Mesodermal cell (in vitro differentiated cells): ENCODE measurements around the gene NKAIN2.

Source experiments
- H3K27ac ChIP-seq: 2 replicates; pipeline ENCODE4 v1.7.0; 2013; ENCODE audit warnings: mild to moderate bottlenecking, low read depth, low read length, moderate library complexity; ENCODE audit not compliant: severe bottlenecking
- H3K36me3 ChIP-seq: 2 replicates; pipeline ENCODE4 v1.7.1; 2013; ENCODE audit warnings: mild to moderate bottlenecking, low read length, moderate library complexity; ENCODE audit not compliant: control insufficient read depth, insufficient read depth
- H3K4me1 ChIP-seq: one replicate; pipeline ENCODE4 v1.7.1; 2013; ENCODE audit warnings: mild to moderate bottlenecking, low read length; ENCODE audit not compliant: insufficient read depth, control insufficient read depth, poor library complexity, severe bottlenecking
- H3K4me3 ChIP-seq: 2 replicates; pipeline ENCODE4 v1.7.0; 2013; ENCODE audit warnings: low read length, control low read depth, mild to moderate bottlenecking; ENCODE audit not compliant: insufficient read depth, poor library complexity, severe bottlenecking; ENCODE audit errors: extremely low read depth
- H3K9me3 ChIP-seq: 2 replicates; pipeline ENCODE4 v1.7.1; 2013; ENCODE audit warnings: mild to moderate bottlenecking, low read length, moderate library complexity; ENCODE audit not compliant: control insufficient read depth
- WGBS, 2 experiments: methylation state at CpG; one replicate each; pipeline ENCODE4 v1.1.5; 2013; ENCODE audit warnings: missing lambda C conversion rate in 2 of 2; ENCODE audit not compliant: insufficient coverage in 2 of 2; 5-methylcytosine and 5-hydroxymethylcytosine counted together

NKAIN2 gene

DNA sequence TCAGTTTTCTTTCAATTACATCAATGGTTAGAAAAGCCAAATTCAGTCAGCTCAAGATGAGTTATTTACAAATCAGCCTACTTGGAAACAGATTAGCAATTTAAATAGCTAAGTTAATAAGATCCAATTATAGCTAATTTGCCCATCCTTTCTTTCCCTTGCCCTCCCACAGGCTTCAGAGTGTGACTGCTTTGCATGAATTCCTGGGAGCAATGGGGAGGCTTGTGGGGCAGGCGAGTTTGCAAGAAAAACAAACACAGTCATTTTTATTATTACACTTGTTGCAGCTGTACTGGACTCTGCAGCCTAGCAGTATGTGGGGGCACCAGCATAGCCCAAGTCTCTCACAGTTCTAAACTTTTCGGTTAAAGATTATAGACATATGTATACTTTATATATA is 219.0 kb downstream of the NKAIN2 start:
- no peaks in the 10 kb centered on the region for H3K36me3 ChIP-seq
- H3K9me3 ChIP-seq: no peaks in the 10 kb centered on the region
- no peaks in the 10 kb centered on the region for H3K4me1 ChIP-seq
- no peak overlapping the region for H3K4me3 ChIP-seq
- 40% methylated on average over 1 of the region's 2 CpGs; no CpG with 5 or more reads in 1 of the 2 experiments for WGBS, 2 experiments
- no peak overlapping the region for H3K27ac ChIP-seq

DNA sequence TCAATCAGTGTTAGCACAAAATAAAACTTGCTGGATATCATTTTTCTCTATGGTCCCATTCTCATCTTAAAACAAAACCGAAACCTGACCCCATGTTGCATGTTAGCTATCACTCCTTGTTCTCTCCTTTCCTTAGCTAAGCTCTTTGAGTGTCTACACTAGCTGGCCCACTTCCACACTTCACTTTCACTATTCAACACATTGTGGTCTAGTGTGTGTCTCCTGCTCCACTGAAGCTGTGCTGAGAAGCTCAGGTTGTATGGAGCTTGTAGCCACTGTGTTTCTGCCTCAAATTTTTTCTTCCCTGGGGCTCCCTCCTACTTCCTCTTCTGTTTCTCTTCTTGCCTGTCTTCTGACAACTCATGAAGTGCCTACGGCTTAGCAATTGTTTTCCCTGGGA is 223.0 kb downstream of the NKAIN2 start:
- 50 to 88% methylated on average over 1 to 2 of the region's 2 CpGs for WGBS, 2 experiments

DNA sequence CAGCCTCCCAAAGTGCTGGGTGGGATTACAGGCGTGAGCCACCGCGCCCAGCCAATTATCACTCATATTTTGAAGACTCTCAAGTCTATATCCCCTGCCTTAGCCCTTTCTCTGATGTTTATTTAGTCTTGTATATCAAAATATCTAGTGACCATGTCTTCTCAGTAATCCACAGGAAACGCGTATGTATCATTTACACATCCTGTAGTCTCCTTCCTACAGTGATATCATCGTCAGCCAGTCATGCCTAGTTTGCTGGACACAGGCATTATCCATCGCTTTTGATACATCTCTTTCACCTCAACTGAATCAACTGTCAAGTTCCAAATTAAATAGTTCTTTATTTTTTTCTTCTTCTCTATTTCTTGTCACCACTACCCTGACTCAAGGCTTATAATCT is 223.7 kb downstream of the NKAIN2 start:
- no peaks in the 10 kb centered on the region for H3K4me1 ChIP-seq
- H3K36me3 ChIP-seq: no peaks in the 10 kb centered on the region
- no peak overlapping the region for H3K4me3 ChIP-seq
- no peaks in the 10 kb centered on the region for H3K9me3 ChIP-seq
- 90 to 100% methylated on average over 4 to 7 of the region's 7 CpGs for WGBS, 2 experiments
- no peak overlapping the region for H3K27ac ChIP-seq

More for the DNA sequence above, 223.0 kb downstream of the NKAIN2 start:
- Histone ChIP-seq H3K36me3 (no peaks in the 10 kb centered on the region), H3K4me3 (no peak overlapping the region), H3K27ac (no peak overlapping the region), H3K9me3 (no peaks in the 10 kb centered on the region), H3K4me1 (no peaks in the 10 kb centered on the region)

DNA sequence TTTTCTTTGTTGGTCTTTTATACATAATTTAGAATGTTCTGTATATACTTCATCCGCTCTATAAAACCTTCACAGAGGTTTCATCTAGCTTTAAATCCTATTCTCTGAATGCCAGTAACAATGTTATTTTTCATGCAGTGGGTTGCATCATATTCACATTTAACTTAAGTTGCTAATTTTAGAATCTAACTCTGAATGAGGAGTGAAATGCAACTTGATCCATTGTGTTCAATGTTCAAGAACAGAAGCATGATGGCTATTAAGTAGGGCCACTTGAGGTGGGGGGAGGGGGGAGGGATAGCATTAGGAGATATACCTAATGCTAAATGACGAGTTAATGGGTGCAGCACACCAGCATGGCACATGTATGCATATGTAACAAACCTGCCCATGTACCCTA is 224.5 kb downstream of the NKAIN2 start:
- H3K4me3 ChIP-seq: no peak overlapping the region
- no CpG with 5 or more reads among the region's 2 CpGs for WGBS, 2 experiments

DNA sequence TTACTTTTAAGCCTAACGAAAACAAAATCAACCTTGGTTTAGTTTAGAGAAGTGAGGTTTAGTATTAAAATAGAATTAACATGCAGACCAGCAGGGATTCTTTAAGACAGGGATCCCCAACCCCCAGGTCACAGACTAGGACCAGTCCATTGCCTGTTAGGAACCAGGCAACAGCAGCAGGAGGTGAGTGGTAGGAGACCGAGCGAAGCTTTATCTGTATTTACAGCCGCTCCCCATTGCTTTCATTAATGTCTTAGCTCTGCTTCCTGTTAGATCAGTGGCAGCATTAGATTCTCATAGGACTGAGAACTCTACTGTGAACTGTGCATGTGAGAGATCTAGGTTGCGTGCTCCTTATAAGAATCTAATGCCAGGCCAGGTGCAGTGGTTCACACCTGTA is 225.9 kb downstream of the NKAIN2 start:
- Histone ChIP-seq H3K36me3 (no peaks in the 10 kb centered on the region), H3K9me3 (no peaks in the 10 kb centered on the region), H3K4me1 (no peaks in the 10 kb centered on the region), H3K27ac (no peak overlapping the region), H3K4me3 (no peak overlapping the region)
- 70 to 100% methylated on average over 1 to 4 of the region's 5 CpGs for WGBS, 2 experiments

More for the DNA sequence above, 224.5 kb downstream of the NKAIN2 start:
- Histone ChIP-seq H3K9me3 (no peaks in the 10 kb centered on the region), H3K36me3 (no peaks in the 10 kb centered on the region), H3K27ac (no peak overlapping the region), H3K4me1 (no peaks in the 10 kb centered on the region)

DNA sequence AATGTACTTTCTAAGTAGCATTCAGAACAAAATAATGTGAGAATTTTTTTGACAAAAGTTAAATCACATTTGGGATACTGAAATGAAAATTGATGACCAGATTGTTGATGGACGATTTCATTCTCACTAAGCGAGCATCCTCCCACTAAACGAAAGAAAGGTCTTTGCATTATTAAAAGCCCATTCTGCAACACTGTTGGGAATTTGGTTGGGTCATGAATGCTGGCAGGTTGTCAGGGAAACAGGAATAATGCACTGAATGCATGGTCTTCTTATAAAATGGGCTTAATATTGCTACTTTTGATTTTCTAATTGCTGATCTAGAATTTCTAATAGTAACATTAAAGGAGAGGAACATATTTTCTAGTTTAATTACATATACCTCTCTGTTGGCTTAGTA is 229.8 kb downstream of the NKAIN2 start:
- WGBS, 2 experiments: 70% methylated on average over 2 of the region's 3 CpGs; no CpG with 5 or more reads in 1 of the 2 experiments
- no peak overlapping the region for H3K27ac ChIP-seq
- H3K4me1 ChIP-seq: no peaks in the 10 kb centered on the region
- no peaks in the 10 kb centered on the region for H3K9me3 ChIP-seq
- H3K4me3 ChIP-seq: no peak overlapping the region
- no peaks in the 10 kb centered on the region for H3K36me3 ChIP-seq

DNA sequence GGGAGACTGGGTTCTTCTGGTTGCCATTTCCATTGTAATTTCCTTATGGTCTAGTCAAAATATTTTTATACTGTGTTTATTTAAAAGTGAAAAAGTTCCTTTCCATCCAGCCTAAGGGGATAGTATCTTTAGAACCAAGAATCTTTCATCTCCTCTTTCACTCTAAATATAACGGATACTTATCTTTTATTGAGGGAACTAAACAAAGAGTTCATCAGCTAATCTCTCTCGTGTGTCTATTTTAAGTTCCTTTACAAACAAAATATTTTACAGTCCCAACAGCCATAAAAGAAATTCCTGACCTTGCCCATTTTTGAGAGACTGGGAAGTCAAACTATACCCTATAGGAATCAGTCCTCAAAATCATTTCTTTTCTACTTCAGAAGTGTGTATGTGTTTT is 232.7 kb downstream of the NKAIN2 start:
- Histone ChIP-seq H3K36me3 (no peaks in the 10 kb centered on the region), H3K4me1 (no peaks in the 10 kb centered on the region), H3K4me3 (no peak overlapping the region), H3K9me3 (no peaks in the 10 kb centered on the region), H3K27ac (no peak overlapping the region)
- WGBS, 2 experiments: 100% methylated on average over 1 to 2 of the region's 2 CpGs

DNA sequence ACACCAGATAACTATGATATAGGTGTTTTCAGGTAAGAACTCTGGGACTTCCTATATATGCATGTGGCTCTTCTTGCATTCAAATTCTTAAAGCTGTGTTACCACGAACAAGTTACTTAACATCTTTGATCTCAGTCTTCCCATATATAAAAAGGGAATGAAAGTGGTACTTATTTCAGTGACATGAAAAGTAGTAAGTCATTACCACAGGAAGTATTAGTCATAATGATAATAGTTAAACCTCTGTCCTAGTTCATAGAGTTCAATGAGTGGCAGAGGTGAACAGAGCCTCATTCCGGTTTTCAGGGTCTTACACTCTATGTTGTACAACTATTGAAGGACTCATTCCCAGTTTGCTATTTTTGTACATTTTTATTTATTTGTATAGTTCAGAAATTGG is 237.0 kb downstream of the NKAIN2 start:
- no peak overlapping the region for H3K27ac ChIP-seq
- no peaks in the 10 kb centered on the region for H3K36me3 ChIP-seq
- H3K9me3 ChIP-seq: no peaks in the 10 kb centered on the region
- H3K4me1 ChIP-seq: no peaks in the 10 kb centered on the region
- no CpG with 5 or more reads among the region's 2 CpGs for WGBS, 2 experiments
- no peak overlapping the region for H3K4me3 ChIP-seq

DNA sequence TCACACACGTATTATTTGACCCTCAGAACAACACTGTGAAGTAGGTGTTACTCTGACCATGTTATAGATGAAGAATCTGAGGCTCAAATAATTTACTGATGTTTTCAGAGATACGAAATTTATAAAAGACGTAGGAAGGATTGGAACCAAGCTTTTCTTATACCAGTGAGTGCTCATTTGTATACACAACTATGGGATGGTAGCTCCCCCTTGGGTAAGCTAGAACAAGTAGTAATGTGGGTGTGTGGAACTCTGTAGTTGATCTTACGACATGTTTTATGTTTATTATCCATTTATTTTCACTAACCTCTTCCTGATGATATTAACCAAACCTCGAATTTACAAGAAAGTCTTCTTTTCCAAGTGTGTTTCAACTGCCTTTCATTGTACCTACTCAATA is 248.5 kb downstream of the NKAIN2 start:
- no peaks in the 10 kb centered on the region for H3K36me3 ChIP-seq
- no peak overlapping the region for H3K4me3 ChIP-seq
- H3K27ac ChIP-seq: no peak overlapping the region
- H3K9me3 ChIP-seq: no peaks in the 10 kb centered on the region
- H3K4me1 ChIP-seq: no peaks in the 10 kb centered on the region
- WGBS, 2 experiments: 92% methylated on average over 2 of the region's 5 CpGs; no CpG with 5 or more reads in 1 of the 2 experiments

DNA sequence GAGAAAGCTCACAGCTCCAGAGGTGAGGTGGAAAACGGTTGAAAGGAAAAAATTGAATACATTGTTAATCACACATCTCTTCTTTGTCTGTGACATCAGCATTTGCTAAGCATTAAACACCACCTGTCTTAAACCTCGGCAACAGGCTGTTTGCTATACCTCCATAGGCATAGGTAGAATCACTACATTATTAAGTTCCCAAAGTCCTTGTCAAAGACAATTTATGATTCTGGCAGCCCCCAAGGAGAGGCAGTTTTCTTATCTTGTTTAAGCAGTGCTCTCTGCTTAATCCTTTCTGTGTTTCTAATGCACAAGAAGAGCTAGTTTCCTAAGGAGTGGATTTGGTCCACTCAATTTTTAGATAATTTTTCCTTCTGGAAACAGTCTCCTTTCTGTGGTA is 249.7 kb downstream of the NKAIN2 start:
- 85 to 100% methylated on average over 1 to 2 of the region's 2 CpGs for WGBS, 2 experiments
- Histone ChIP-seq H3K36me3 (no peaks in the 10 kb centered on the region), H3K4me3 (no peak overlapping the region), H3K4me1 (no peaks in the 10 kb centered on the region), H3K9me3 (no peaks in the 10 kb centered on the region), H3K27ac (no peak overlapping the region)

DNA sequence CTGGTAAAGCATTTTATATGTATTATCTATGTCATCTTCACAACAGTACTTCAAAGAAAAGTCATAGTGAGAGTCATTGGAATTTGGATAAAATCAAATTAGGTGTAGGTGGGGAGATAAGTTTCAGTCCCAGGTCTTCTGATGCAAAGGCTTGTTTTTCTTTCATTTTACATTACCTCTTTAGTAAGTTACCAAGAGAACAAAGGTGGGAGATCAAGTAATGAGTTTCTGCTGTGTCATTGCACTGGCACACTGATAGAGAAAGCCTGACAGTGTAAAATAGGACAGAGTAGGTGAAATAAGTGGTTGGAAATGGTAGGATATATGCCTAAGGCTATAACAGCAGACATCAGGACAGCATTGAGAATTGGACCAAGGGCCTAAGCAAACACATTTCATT is 250.4 kb downstream of the NKAIN2 start:
- Histone ChIP-seq H3K9me3 (no peaks in the 10 kb centered on the region), H3K27ac (no peak overlapping the region), H3K36me3 (no peaks in the 10 kb centered on the region), H3K4me3 (no peak overlapping the region), H3K4me1 (no peaks in the 10 kb centered on the region)

DNA sequence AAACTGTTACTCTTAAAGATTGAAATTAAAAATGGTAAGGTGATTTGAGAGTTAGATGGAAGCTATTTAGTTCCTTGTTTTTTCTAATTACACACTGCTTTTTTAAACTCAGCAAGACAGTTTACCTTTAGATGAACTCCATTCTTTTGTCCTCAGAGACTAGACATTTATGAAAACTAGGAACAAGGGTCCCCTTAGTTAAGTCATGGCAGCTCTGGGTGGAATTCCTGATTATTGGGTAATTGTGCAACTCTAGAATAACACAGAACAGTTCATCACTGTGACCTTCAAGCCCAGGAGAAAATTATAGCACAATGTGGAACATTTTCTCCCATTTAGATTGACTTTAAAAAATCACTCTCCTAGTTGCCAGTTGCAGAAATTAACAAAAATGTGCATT is 251.7 kb downstream of the NKAIN2 start:
- Histone ChIP-seq H3K4me1 (no peaks in the 10 kb centered on the region), H3K27ac (no peak overlapping the region), H3K36me3 (no peaks in the 10 kb centered on the region), H3K9me3 (no peaks in the 10 kb centered on the region), H3K4me3 (no peak overlapping the region)
